HG03139 (cell line): ENCODE results near the gene TUBB4B.

ENCODE experiments used
- ATAC-seq: cut with Tn5 transposase; IDR thresholded peaks from one replicate; pipeline ENCODE4 v1.9.1; 2021; ENCODE audit not compliant: unreplicated experiment

The TUBB4B gene

GRCh38 chr9:137281345-137282116, 40.4 kb downstream of the TUBB4B start:
- no peak for ATAC-seq

- no peak for ATAC-seq
These were observed 45.9 kb downstream of the TUBB4B start for GRCh38 chr9:137286975-137287383.

- no peak for ATAC-seq
These were observed 52.0 kb downstream of the TUBB4B start for GRCh38 chr9:137293094-137293481.
